HG02943 (cell line): ENCODE data around the gene GPR17.

Source experiments
- ATAC-seq: cut with Tn5 transposase; IDR thresholded peaks from one replicate; pipeline ENCODE4 v1.9.1; 2021; ENCODE audit warnings: mild to moderate bottlenecking, low read depth, moderate library complexity; ENCODE audit not compliant: unreplicated experiment

Gene GPR17

GRCh38 chr2:127640082-127641072, 5.6 kb upstream of the GPR17 start:
- no peak for ATAC-seq

- no peak for ATAC-seq
Measured at GRCh38 chr2:127641133-127641532, 4.8 kb upstream of the GPR17 start.

GRCh38 chr2:127641846-127642507, 4.0 kb upstream of the GPR17 start:
- no peak for ATAC-seq

- no peak for ATAC-seq
Measured at GRCh38 chr2:127642706-127643438, 3.1 kb upstream of the GPR17 start.

- ATAC-seq, result no peak
Measured at GRCh38 chr2:127643439-127644065, 2.4 kb upstream of the GPR17 start.

GRCh38 chr2:127644066-127645025, 1.6 kb upstream of the GPR17 start:
- ATAC-seq, result no peak

GRCh38 chr2:127645026-127645394, 943 bp upstream of the GPR17 start:
- no peak for ATAC-seq

- no peak for ATAC-seq
Measured at GRCh38 chr2:127646487-127647241, 711 bp downstream of the GPR17 start.

- ATAC-seq, result no peak
Measured at GRCh38 chr2:127647242-127648190, 1.6 kb downstream of the GPR17 start.

GRCh38 chr2:127648321-127648720, 2.4 kb downstream of the GPR17 start:
- no peak for ATAC-seq

- ATAC-seq, result no peak
Measured at GRCh38 chr2:127649100-127649611, 3.2 kb downstream of the GPR17 start.

- peak; percentile 65 for ATAC-seq
Measured at GRCh38 chr2:127649684-127650040, 3.7 kb downstream of the GPR17 start.

- ATAC-seq, result no peak
Measured at GRCh38 chr2:127650041-127650784, 4.3 kb downstream of the GPR17 start.

- no peak for ATAC-seq
Measured at GRCh38 chr2:127650785-127651380, 4.9 kb downstream of the GPR17 start.

GRCh38 chr2:127651381-127651809, 5.4 kb downstream of the GPR17 start:
- no peak for ATAC-seq

GRCh38 chr2:127651971-127652550, 6.1 kb downstream of the GPR17 start:
- ATAC-seq, result no peak
